ES-I3 (cell line): ENCODE data around the gene MUC20.
"Not testable (repeated sequence)": the region's sequence is repeated elsewhere in the genome, so short reads cannot be mapped to it uniquely, and the experiment has no call there.

ENCODE experiments used
- H3K36me3 ChIP-seq: 2 replicates; pipeline ENCODE4 v1.6.1; 2013; ENCODE audit warnings: mild to moderate bottlenecking, low read length, control low read depth, moderate library complexity; ENCODE audit not compliant: insufficient read depth
- H3K4me1 ChIP-seq: 2 replicates; pipeline ENCODE4 v1.6.1; 2013; ENCODE audit warnings: mild to moderate bottlenecking, control low read depth, low read length; ENCODE audit not compliant: insufficient read depth
- H3K9ac ChIP-seq: 2 replicates; pipeline ENCODE4 v1.6.1; 2013; ENCODE audit warnings: low read depth, mild to moderate bottlenecking, low read length, moderate library complexity
- H3K9me3 ChIP-seq: 2 replicates; pipeline ENCODE4 v1.6.1; 2013; ENCODE audit warnings: mild to moderate bottlenecking, low read length, moderate library complexity; ENCODE audit not compliant: control insufficient read depth, insufficient read depth

Gene MUC20

DNA sequence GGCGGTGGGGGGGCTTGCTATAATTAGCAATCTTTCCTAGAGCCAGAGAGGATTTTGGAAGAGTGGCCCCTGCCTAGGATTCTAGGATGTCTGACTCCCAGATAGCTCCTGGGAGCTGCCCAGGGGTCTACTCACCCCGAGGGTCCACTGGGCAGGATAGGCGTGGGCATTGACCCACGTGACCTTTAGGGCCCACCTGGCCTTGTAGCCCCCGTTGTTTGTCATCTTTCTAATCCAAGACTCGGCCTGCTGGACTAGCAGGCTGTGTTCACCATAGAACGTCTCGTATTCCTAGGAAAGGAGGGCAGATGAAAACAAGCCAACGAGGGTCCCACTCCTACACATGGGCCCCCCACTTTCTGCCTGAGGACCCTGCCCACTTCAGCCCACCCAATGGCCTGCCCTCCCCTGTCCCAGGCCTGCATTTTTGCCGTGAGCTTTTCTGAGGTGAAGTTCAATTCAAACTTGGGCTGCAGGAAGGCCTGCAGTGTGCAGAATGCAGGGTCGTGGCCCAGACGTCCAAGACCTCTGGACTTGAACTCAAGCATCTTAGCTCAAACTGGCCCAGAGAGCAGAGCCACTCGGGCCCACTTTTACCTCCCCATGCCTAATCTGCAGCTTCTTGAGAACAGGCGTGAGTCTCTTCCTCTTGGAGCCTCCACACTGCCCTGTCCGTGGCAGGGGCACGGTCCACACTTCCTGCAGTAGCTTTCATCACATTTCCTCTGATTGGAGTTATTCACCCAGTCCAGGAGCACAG lies 49.5 kb downstream of the MUC20 start:
- Histone ChIP-seq H3K9me3 (no peaks in the 10 kb centered on the region), H3K4me1 (no peaks in the 10 kb centered on the region), H3K36me3 (no peaks in the 10 kb centered on the region), H3K9ac (no peak overlapping the region)

DNA sequence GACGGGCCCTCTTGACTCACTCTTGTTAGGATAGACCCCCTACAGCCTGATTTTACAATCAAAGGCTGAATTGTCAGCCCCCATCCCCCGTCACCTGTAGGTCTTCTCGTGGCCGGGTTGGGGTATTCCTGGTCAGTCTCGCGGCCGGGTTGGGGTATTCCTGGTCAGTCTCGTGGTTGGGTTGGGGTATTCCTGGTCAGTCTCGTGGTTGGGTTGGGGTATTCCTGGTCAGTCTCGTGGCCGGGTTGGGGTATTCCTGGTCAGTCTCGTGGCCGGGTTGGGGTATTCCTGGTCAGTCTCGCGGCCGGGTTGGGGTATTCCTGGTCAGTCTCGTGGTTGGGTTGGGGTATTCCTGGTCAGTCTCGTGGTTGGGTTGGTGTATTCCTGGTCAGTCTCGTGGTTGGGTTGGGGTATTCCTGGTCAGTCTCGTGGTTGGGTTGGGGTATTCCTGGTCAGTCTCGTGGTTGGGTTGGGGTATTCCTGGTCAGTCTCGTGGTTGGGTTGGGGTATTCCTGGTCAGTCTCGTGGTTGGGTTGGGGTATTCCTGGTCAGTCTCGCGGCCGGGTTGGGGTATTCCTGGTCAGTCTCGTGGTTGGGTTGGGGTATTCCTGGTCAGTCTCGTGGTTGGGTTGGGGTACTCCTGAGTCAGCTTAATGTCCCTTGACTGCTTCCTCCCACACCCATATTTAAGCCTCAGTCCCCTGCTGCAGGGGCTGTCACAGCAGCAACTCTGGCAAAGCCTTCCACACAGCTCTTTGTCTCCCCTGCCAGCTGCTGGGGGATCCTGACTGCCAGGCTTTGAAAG lies 50.3 kb downstream of the MUC20 start:
- not testable (repeated sequence) for H3K9me3 ChIP-seq, H3K4me1 ChIP-seq, H3K36me3 ChIP-seq, H3K9ac ChIP-seq

DNA sequence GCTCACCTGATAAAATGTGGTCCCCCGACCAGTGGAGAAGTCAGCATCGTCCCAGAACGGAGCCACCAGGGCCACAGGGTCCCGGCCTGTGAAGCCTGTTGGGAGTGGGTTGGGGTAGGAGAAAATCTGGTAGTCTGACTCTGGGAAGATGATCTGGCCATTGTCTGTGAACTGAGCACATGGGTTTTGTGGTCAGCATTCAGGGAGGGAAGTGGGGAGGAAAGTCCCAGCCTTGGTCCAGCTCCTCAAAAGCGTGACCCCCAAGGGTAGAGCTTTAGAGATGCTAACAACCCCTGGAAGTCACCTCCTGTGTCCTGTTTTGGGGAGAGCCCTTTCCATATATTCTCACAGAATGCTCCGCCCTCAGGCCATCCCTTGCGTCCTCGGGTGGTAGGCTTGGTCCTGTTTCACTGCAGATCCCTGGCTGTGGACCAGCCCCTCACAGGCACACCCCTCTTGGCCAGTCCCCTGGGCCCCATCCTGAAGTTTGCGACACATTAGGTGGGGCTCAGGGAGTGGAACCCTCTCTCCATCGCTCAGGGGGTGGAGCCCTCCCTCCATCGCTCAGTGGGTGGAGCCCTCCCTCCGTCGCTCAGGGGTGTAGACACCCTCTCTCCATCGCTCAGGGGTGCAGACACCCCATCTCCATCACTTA lies 51.0 kb downstream of the MUC20 start:
- no peaks in the 10 kb centered on the region for H3K4me1 ChIP-seq
- no peaks in the 10 kb centered on the region for H3K9me3 ChIP-seq
- no peaks in the 10 kb centered on the region for H3K36me3 ChIP-seq
- H3K9ac ChIP-seq = no peak overlapping the region

DNA sequence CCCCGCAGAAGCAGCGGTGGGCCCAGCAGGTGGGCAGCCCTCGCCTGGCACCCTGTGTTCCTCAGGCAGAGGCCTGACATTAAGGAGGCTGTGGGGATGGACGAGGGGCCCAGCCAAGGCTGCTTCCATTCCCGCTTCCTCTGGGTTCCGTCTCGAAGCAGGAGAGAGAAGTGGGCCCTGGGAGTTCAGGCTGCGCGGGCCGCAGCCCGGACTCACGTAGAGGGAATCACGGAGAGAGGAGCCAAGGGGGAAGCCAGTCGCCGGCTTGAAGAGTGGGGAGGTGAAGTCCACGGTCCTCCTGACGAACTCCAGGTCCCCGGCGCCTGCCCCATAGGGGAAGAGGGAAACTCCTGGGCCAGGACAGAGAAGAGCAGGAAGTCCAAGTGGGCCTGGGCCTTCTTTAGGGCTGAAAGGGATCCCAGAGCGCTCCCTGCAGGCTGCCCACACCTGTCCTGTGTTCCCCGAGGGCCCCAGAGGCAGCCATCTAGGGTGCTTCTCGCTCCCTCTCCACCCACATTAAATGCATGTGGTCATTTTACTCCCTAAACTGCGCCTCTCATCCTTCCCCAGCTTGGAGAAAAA lies 53.3 kb downstream of the MUC20 start:
- Histone ChIP-seq H3K36me3 (no peaks in the 10 kb centered on the region; the same call in 1 of the 2 replicates), H3K9me3 (no peaks in the 10 kb centered on the region), H3K9ac (no peak overlapping the region), H3K4me1 (no peaks in the 10 kb centered on the region)

DNA sequence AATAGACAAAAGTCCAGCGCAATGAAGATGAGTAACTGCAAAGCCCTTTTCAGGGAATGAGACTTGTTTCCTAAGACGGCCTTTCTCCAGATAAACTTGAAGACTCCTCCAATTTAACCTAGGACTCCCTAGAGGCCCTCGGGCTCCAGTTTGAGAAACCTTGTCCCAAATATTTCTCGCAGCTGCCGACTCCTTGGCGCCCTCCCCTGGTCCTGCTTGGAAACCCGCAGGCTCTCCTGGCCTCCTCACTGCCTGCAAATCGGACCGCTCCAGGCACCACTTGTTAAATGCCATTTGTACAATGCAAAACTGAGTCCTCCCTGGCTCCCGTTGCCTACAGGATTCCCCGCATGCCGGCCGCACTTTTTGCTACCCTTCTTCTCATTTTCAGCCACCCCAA lies 54.1 kb downstream of the MUC20 start:
- no peak overlapping the region for H3K9ac ChIP-seq
- H3K36me3 ChIP-seq = no peaks in the 10 kb centered on the region; the same call in 1 of the 2 replicates
- H3K4me1 ChIP-seq = no peaks in the 10 kb centered on the region
- no peaks in the 10 kb centered on the region for H3K9me3 ChIP-seq

DNA sequence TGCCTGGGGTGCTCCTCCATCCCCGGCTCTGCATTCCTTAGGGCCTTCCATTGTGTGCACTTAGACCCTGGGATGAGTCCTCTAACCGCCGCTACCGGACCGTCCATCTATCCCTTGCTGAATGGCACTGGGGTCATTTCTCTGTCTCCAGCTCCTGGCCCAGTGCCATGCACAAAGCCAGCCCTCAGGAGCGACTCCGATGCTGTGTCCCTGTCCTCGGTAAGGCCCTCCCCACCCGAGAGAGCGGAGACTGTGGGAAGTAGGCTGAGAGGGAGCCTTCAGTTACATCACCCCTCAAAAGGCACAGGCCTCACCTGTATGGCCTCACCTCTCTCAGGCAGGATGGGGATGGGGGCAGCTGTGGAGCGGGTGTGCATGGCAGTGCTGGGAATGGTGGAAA lies 57.2 kb downstream of the MUC20 start:
- Histone ChIP-seq H3K9ac (no peak overlapping the region), H3K36me3 (peaks cover 3% of the 10 kb centered on the region), H3K4me1 (no peaks in the 10 kb centered on the region), H3K9me3 (no peaks in the 10 kb centered on the region)

DNA sequence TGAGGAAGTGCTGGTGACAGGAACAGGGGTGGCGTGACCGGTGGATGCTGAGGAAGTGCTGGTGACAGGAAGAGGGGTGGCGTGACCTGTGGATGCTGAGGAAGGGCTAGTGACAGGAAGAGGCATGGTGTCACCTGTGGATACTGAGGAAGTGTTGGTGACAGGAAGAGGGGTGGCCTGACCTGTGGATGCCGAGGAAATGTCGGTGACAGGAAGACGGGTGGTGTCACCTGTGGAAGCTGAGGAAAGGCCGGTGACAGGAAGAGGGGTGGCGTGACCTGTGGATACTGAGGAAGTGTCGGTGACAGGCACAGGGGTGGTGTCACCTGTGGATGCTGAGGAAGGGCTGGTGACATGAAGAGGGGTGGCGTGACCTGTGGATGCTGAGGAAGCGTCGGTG lies 60.5 kb downstream of the MUC20 start:
- not testable (repeated sequence) for H3K9me3 ChIP-seq

More for the DNA sequence above, 60.5 kb downstream of the MUC20 start:
- H3K9ac ChIP-seq, H3K36me3 ChIP-seq, H3K4me1 ChIP-seq: not testable (repeated sequence)
